Stimulated activated CD4-positive, alpha-beta T cell treated with anti-CD3 and anti-CD28 coated beads, Interleukin-15, amount 100 ng/mL, for 48 hours (primary cell): ENCODE data around the gene HIVEP2.

Source experiments
- DNase-seq, 2 donors: peaks; one replicate each; pipeline ENCODE4 v3.0.0-alpha.2; 2020; ENCODE audit warnings: low read depth in 2 of 2

The HIVEP2 gene

GRCh38 chr6:142925575-142926110, 19.3 kb downstream of the HIVEP2 start:
- no peak for DNase-seq

DNA sequence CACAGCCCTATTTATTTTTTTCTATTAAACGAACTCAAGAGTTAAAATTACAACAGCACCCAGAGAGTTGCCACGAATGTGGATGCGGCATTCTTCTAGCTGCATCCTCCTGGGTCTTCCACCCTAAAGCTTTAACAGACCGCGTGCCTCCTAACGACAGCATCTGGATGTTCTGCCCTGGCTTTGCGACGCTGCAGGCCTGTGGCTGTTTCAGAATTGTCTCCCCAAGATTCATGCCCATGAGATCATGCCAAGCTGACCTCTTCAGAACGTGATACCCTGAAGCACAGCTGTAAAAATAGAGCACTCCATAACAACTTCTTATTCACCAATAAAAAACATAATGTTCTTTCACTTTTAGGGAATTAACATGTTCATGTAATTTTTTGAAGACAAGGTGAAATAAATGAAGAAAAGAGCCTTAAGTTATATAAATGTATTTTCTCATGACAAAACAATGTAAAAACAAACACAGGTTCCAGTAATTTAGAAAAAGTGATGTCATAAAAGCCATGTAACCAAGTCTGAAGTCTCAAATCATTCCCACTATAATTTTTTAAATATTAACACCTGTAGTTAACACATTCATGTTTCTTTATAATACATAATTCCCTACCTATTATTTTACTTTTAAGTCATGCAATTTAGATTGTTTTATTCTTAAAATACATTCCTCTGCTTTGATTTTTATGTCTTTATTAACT, 26.5 kb downstream of the HIVEP2 start:
- no peak for DNase-seq

- no peak for DNase-seq
Observed at GRCh38 chr6:142916881-142917280, 28.1 kb downstream of the HIVEP2 start.

GRCh38 chr6:142914937-142915697, 29.9 kb downstream of the HIVEP2 start:
- no peak for DNase-seq

- no peak for DNase-seq
Observed at GRCh38 chr6:142914369-142914768, 30.6 kb downstream of the HIVEP2 start.

DNA sequence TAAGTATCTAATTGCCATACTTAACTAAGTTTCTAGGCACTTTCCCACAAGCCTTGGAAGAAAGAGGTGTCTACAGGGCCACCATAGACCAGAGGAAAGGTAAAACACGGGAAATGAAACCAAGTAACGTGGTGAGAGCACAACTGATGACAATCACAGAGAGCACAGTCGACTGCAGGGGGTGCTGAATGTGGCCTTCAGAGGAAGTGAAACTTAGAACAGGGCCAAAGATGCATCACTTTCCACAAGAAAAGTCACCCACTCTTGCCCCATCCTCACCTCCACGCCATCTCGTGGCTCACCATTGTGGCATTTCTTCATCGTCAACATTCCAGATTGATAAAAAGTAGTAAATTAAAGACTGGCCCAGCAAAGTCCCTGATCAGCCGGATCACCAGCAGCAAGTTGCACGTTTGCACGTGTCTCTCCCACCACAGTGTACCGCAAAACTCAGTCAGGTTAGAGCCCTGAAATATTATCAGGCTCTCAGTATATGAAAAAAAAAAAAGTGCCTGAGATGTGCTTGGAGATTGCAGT, 31.4 kb downstream of the HIVEP2 start:
- DNase-seq: peak; percentile 62 to 65

DNA sequence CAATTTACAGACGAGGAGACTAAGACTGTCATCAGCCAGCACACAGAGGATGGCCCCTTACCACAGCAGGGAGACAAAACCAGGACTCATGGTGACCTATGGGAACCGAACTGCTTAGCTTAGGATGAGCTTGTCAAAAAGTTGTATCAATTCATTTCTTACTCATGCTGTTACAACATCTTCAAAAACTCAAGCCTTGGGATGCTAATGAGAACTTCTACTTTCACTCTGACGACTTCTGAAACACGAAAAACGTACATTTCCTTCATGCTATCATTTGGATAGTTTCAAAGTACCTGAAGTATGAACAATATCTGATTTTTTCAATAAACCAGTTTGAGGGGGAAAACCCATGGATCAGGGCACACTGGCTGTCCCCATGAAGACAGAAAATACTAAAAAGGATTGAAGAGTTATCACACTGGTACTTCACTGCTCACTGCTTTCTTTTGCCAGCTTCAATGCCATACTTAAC, 31.9 kb downstream of the HIVEP2 start:
- DNase-seq: no peak

GRCh38 chr6:142912125-142912524, 32.9 kb downstream of the HIVEP2 start:
- no peak for DNase-seq

GRCh38 chr6:142911430-142911829, 33.5 kb downstream of the HIVEP2 start:
- DNase-seq: no peak

GRCh38 chr6:142909686-142910085, 35.3 kb downstream of the HIVEP2 start:
- DNase-seq: no peak

GRCh38 chr6:142908235-142908634, 36.7 kb downstream of the HIVEP2 start:
- DNase-seq: no peak

DNA sequence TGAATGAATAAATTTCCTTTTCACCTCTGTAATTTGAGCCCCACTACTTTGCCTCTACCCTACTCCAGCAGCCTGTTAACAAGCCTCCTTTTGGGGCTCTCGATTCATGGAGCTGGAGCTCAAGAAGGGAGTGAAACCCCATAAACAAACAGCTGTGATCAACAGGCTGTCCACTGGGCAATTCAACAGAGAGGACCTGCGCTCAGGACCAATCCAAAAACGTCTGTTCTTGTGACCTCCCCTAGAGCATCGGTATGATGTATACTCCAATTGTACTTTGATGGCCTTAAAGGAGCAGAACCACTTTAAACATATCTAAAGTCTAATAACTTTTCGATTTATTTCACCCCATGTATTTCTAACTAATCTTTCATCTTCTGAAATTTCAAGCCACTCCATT, 37.4 kb downstream of the HIVEP2 start:
- DNase-seq: no peak

- no peak for DNase-seq
Observed at GRCh38 chr6:142906945-142907470, 38.0 kb downstream of the HIVEP2 start.

DNA sequence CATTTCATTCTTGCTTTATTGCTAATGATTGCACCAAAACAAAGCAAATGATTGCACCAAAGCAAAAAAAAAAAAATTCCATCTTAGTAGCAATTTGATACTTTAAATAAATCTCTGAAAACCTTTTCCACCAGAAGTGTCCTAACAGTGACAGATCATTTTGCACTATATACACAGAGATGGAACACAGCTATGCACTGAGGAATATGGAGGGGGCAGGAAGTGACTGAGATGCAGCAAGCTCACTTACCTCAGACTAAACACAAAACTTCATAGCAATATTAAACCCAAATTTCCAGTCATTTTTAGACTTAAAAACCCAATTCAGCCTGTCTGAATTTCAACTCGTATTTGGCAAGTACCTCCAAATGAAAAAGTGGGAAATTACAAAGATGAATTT, 41.2 kb downstream of the HIVEP2 start:
- DNase-seq: no peak

DNA sequence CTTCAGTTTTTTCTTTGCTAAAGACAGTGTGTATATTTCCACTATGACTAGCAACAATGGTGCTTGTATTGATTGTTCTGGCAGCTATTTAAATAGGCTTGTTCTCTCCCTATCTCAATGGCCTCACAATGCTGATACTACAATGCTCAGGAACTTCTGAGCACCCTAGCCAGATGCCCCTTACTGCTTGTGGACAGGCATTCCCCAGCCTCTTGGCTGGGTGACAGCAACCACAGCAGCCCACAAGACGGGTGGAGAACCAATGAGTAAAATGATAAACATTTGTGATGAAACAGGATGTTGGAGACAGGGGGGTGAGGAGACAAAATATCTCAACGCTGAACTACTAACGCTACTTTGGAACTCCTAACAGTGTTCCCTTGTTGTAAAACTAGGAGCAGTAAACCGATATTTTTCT, 42.3 kb downstream of the HIVEP2 start:
- peak in 1 of 2 donors; percentile 49 for DNase-seq

DNA sequence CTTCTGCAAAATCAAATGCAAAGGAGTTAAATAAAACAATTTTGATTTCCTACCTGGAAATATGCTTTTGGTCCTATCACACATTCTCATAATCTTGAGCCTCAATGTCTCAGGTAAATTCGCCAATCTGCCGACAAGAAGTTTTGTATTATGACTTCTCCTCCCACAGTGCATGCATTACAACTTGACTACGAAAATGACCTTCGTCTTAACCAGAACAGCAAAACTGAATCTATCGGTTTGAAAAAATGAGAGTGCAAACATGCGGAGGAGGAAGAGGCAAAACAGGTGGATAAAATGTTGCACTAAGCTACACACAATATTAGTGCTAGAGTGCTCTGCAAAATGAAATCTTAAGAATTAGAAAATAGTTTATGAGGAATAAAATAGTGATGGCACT, 43.4 kb downstream of the HIVEP2 start:
- DNase-seq: no peak

DNA sequence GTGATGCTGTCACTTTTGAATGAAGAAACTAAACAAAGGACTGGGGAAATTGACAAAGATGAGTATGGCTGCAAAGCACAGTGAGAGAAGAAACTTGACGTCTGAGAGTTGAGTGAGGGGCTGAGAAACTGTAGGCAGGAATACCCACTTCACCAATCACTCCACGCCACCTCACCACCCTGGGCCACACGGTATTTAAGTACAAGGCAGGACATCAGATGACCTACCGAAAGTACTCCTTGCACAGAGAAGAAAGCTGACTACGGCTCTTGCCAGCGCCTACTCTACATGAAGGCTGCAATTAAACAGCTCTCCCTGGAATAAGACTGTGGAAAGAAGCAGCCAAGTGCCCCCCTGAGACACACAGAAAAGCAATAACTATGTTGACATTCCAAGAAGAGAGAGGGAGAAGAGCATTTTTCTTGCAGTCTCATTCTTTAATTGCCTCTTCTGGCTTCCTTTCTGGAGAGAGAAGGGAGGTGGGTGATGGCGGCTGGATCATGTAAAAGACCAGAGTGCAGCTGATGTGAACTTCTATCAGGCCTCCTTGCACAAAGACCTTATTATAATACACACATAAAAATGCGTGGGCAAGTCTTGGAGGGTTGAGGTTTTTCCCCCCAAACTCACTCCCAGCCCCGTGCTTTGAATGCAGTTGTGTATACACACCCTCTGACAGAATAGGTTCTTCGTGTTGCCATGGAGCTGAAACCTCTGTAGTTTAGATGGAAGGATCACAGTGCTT, 44.6 kb downstream of the HIVEP2 start:
- DNase-seq: no peak

DNA sequence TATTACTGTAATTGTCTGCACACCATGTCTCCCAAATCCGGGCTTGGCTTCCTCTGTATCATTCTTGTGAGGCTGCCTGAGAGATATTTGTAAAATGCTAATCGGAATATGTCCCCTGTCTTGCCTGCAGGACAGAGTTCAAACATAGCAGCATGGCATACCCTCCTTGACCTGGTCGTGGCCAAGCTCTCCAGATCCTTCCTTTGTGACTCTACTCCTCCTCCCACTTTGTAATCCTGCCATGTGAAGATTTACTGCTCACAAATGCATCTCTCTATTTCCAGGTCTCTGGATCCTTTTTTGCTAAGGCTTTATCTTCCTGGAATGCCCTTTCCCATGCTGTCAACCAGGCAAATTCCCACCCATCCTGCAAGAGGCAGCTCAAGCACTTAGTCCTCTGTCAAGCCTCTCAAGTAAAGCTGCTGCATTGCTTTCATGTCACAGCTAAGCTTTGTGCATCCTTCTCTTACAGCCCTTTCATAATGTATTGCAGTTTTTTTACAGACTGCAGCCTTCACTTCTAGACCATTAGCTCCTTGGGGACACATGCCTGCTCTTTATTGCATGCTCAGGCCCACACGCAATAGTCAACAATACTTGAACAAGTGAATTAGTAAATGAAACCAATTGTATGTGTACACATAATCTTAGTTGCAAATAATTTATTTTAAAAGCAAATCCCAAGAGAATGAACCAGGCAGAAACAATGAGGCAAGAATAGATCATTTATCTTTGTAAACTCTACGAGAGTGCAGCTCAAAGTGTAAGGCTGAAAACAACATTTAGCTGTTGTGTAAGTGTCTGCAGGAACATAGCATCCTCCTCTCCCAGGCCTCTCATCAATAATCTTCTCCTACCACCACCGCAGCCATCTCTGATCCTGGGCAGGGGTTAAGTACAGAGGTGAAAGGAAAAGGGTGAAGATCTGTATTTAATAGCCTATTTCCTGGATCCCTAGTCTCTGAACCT, 45.8 kb downstream of the HIVEP2 start:
- no peak for DNase-seq

DNA sequence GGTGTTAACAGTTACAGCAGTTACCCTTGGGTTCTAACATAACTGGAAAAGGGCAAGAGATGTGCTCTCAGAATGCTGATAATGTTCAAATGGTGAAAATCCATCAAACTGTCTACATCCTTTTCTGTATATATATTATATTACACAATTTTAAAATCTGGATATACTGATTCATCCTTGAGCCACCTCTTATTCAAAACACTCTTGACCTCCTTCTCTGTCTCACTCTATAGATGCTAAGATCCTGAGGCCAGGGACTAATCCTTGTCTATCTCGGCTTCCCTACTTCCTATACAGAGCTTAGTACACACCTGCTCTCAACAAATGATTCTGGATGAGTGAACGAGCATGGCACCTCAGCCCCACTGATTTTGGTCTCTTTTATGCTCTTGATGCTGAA, 47.3 kb downstream of the HIVEP2 start:
- DNase-seq: no peak

DNA sequence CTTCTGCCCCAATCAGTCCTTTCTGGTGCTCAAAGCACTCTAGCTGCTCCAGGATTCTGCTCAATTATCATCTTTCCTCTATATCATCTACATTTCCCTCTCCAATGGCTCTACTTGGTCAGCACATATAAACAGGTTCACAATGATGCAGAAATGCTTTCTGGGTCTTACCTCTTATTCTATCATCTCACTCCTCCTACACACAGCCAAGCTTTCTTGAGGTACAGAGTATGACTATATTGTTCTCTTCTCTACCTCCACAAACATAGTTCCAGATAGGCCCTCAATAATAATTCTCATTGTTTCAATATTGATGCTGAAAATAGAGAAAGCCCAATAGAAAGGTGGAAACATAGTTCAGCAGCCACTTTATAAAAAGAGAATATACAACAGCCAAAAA, 48.2 kb downstream of the HIVEP2 start:
- no peak for DNase-seq

GRCh38 chr6:142893088-142893487, 51.9 kb downstream of the HIVEP2 start:
- no peak for DNase-seq
